Muscle layer of duodenum (tissue), 2 donors: ENCODE results near the gene RANBP9.
A peak's percentile ranks its signal among the peaks of the same experiment; 100 is the strongest.

Source experiments
- H3K27ac ChIP-seq: one replicate; pipeline ENCODE4 v1.7.0; 2013; ENCODE audit warnings: mild to moderate bottlenecking, low read length
- H3K27me3 ChIP-seq: one replicate; pipeline ENCODE4 v1.7.0; 2013; ENCODE audit warnings: low read depth, mild to moderate bottlenecking, control low read depth, low read length
- H3K36me3 ChIP-seq, 2 donors: one replicate each; pipeline ENCODE4 v1.7.0; 2013; ENCODE audit warnings: low read length in 2 of 2, control low read depth in 1 of 2, mild to moderate bottlenecking in 1 of 2; ENCODE audit not compliant: insufficient read depth in 2 of 2, control insufficient read depth in 1 of 2
- H3K4me1 ChIP-seq, 2 donors: one replicate each; pipeline ENCODE4 v1.7.0; 2013; ENCODE audit warnings: low read length in 2 of 2, mild to moderate bottlenecking in 2 of 2, control low read depth in 1 of 2, moderate library complexity in 1 of 2; ENCODE audit not compliant: insufficient read depth in 2 of 2, control insufficient read depth in 1 of 2
- H3K4me3 ChIP-seq, 2 donors: one replicate each; pipeline ENCODE4 v1.7.0; 2013; ENCODE audit warnings: low read length in 2 of 2, low read depth in 1 of 2, mild to moderate bottlenecking in 1 of 2
- H3K9me3 ChIP-seq, 2 donors: one replicate each; pipeline ENCODE4 v1.7.0; 2013; ENCODE audit warnings: low read length in 2 of 2, control low read depth in 1 of 2, mild to moderate bottlenecking in 1 of 2; ENCODE audit not compliant: control insufficient read depth in 1 of 2
- donor health status: healthy.

The RANBP9 gene

DNA sequence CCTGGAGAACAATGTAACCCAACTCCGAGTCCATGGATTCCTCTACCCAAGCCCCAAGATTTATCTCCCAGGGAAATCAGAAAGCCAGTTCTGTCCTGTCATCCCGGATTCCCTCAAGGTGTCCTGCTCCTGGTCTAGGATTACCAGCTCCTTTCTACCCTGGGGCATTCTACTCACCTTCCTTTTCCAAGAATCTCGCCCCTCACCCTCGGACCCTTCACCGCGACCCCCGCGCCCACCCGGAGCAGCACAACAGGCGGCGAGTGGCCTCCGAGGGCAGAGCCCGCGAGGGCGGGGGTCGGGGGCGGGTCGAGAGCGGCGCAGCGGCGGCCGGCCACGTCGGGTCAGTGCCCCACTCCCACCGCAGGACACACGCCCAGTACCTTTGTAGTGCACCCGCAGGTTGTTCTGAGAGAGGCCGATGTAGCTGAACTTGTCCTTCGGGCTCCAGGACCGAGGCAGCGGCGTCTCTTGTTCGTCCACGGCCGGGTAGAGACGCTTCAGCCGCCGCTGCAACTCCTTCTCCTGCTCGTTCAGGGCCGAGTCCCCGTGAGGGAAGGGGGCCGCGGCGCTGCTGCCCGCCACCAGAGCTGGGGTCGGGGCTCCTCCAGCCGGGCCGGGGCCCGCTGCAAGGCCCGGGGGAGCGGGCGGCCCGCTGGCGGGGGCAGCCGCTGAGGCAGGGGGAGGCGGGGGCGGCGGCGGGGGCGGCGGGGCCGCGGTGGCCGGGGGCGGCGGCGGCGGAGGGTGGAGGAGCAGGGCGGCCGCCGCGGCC, 897 bp downstream of the RANBP9 start:
- Histone ChIP-seq H3K27ac (peak overlapping the region; percentile 92), H3K36me3 (peaks cover 0 to 6% of the 10 kb centered on the region in 2 donors), H3K4me3 (peak overlapping the region; percentile 93 to 96), H3K27me3 (no peaks in the 10 kb centered on the region), H3K9me3 (no peaks in the 10 kb centered on the region), H3K4me1 (peaks cover 6 to 18% of the 10 kb centered on the region in 2 donors)

- Histone ChIP-seq H3K4me3 (peak overlapping the region; percentile 93 to 96), H3K27me3 (no peaks in the 10 kb centered on the region), H3K27ac (peak overlapping the region; percentile 92), H3K4me1 (peaks cover 6 to 21% of the 10 kb centered on the region in 2 donors), H3K36me3 (peaks cover 0 to 6% of the 10 kb centered on the region in 2 donors), H3K9me3 (no peaks in the 10 kb centered on the region)
These were observed 1.7 kb downstream of the RANBP9 start for GRCh38 chr6:13709689-13710551.

- peak overlapping the region; percentile 92 for H3K27ac ChIP-seq
- peaks cover 0 to 6% of the 10 kb centered on the region in 2 donors for H3K36me3 ChIP-seq
- H3K4me1 ChIP-seq: peaks cover 7 to 25% of the 10 kb centered on the region in 2 donors
- no peaks in the 10 kb centered on the region for H3K9me3 ChIP-seq
- peak overlapping the region; percentile 93 to 96 for H3K4me3 ChIP-seq
- H3K27me3 ChIP-seq: no peaks in the 10 kb centered on the region
These were observed 2.9 kb downstream of the RANBP9 start for GRCh38 chr6:13708736-13709135.

- no peak overlapping the region for H3K4me3 ChIP-seq
- H3K4me1 ChIP-seq: peaks cover 13 to 15% of the 10 kb centered on the region in 2 donors
- no peak overlapping the region for H3K27ac ChIP-seq
- no peaks in the 10 kb centered on the region for H3K9me3 ChIP-seq
- H3K27me3 ChIP-seq: no peaks in the 10 kb centered on the region
- H3K36me3 ChIP-seq: no peaks in the 10 kb centered on the region
These were observed 8.1 kb downstream of the RANBP9 start for GRCh38 chr6:13703496-13703895.

DNA sequence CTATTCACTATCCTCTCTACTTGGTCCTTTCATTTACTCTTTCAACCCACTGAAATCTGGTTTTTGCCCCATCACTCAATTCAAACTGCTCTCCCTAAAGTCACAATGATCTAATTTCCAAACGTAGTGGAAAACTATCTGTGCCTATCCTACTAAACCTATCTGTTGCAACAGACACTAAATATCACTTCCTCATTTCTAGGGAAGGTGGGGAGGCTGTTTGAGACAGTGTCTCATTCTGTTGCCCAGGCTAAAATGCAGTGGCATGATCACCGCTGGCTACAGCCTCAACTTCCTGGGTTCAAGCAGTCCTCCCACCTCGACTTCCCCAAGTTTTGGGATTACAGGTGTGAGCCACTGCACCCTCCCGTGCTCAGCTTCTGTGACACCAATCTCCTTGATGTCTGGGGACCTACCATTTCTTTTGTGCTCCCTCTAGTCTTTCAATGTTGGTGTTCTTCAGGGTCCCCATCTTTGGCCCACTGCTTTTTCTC, 8.8 kb downstream of the RANBP9 start:
- Histone ChIP-seq H3K4me1 (peaks cover 9 to 13% of the 10 kb centered on the region in 2 donors), H3K27ac (no peak overlapping the region), H3K9me3 (no peaks in the 10 kb centered on the region)

DNA sequence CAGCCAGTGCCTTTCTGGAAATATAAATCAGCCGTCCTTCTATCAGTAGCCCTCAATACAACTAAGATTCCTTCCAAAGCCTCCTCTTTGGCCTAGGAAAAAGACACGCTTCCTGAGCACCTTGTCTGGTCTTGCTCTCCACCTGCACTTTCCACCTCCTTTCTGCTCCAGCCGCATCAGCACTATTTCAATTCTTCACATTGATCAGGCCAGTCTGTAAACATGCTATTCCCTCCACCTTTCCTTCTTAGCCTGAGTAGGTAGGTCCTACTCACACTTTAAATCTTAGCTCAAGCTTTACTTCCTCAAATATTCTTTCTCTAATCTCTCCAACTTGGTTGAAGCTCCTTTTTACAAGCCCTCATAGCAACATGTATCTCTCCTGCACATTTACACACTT, 11.4 kb downstream of the RANBP9 start:
- H3K4me1 ChIP-seq: peaks cover 8 to 15% of the 10 kb centered on the region in 2 donors

More for the DNA sequence above, 8.8 kb downstream of the RANBP9 start:
- no peaks in the 10 kb centered on the region for H3K36me3 ChIP-seq
- H3K4me3 ChIP-seq: no peak overlapping the region
- no peaks in the 10 kb centered on the region for H3K27me3 ChIP-seq

DNA sequence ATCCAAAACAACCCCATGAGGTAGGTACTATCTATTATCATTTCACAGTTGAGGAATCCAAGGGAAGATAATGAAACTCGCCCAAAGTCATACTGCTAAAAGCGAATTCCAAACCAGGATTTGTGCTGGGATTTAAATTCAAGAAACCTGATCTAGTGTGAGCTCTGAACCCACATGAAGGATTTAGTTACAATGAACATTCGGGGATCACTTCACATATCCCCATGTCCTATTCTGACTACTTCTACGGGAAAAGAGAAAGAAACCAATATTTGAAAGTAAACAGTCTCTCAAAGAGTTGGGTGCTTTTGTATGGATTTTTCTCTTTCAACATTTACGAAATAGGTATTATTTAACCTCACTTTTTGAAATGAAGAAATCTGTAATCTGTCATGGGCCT, 12.9 kb downstream of the RANBP9 start:
- Histone ChIP-seq H3K9me3 (no peaks in the 10 kb centered on the region), H3K27me3 (no peaks in the 10 kb centered on the region), H3K4me3 (no peak overlapping the region), H3K4me1 (peaks cover 6 to 10% of the 10 kb centered on the region in 2 donors), H3K27ac (no peak overlapping the region), H3K36me3 (peaks cover 0 to 7% of the 10 kb centered on the region in 2 donors)

More for the DNA sequence above, 11.4 kb downstream of the RANBP9 start:
- H3K27ac ChIP-seq: no peak overlapping the region
- peaks cover 0 to 7% of the 10 kb centered on the region in 2 donors for H3K36me3 ChIP-seq
- H3K9me3 ChIP-seq: no peaks in the 10 kb centered on the region
- no peaks in the 10 kb centered on the region for H3K27me3 ChIP-seq
- H3K4me3 ChIP-seq: no peak overlapping the region

DNA sequence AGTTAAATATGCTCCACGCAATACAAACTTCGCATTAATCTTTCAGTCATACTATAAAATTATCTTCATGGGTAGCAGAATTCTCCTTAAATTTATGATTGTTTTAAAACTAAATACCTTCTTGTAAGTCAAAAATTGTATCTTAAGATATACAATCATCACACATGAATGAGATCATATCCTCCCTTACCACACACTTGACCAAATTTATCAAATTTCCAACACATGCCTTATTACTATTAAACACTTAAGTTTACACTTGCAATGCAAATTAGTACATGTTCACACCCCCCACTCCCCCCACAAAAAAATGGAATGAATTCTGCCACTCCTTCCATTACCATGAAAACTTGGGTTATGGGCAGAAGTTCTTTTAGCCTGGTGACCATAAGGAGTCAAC, 13.8 kb downstream of the RANBP9 start:
- peaks cover 0 to 7% of the 10 kb centered on the region in 2 donors for H3K36me3 ChIP-seq
- no peaks in the 10 kb centered on the region for H3K9me3 ChIP-seq
- no peak overlapping the region for H3K27ac ChIP-seq
- H3K4me3 ChIP-seq: no peak overlapping the region
- no peaks in the 10 kb centered on the region for H3K27me3 ChIP-seq
- peaks cover 0 to 10% of the 10 kb centered on the region in 2 donors for H3K4me1 ChIP-seq

- H3K9me3 ChIP-seq: no peaks in the 10 kb centered on the region
- H3K4me3 ChIP-seq: no peak overlapping the region
- peaks cover 0 to 10% of the 10 kb centered on the region in 2 donors for H3K4me1 ChIP-seq
- H3K36me3 ChIP-seq: peaks cover 0 to 7% of the 10 kb centered on the region in 2 donors
- no peaks in the 10 kb centered on the region for H3K27me3 ChIP-seq
- no peak overlapping the region for H3K27ac ChIP-seq
These were observed 15.4 kb downstream of the RANBP9 start for GRCh38 chr6:13696226-13696625.

- peaks cover 0 to 10% of the 10 kb centered on the region in 2 donors for H3K4me1 ChIP-seq
- H3K27ac ChIP-seq: no peak overlapping the region
- H3K27me3 ChIP-seq: no peaks in the 10 kb centered on the region
- no peak overlapping the region for H3K4me3 ChIP-seq
- no peaks in the 10 kb centered on the region for H3K9me3 ChIP-seq
- peaks cover 0 to 7% of the 10 kb centered on the region in 2 donors for H3K36me3 ChIP-seq
These were observed 16.4 kb downstream of the RANBP9 start for GRCh38 chr6:13695252-13695651.

- no peaks in the 10 kb centered on the region for H3K9me3 ChIP-seq
- H3K4me3 ChIP-seq: no peak overlapping the region
- peaks cover 0 to 16% of the 10 kb centered on the region in 2 donors for H3K4me1 ChIP-seq
- no peaks in the 10 kb centered on the region for H3K27me3 ChIP-seq
- H3K36me3 ChIP-seq: peaks cover 0 to 7% of the 10 kb centered on the region in 2 donors
- H3K27ac ChIP-seq: no peak overlapping the region
These were observed 17.1 kb downstream of the RANBP9 start for GRCh38 chr6:13694562-13694961.
